AG08396 (cell line): Measurements from ENCODE around the gene AMY2A.
"Not testable (repeated sequence)": the region's sequence is repeated elsewhere in the genome, so short reads cannot be mapped to it uniquely, and the experiment has no call there.

Experiments used
- DNase-seq: peaks from one replicate; pipeline ENCODE4 v3.0.0; 2012; ENCODE audit warnings: low spot score, mixed read lengths

The AMY2A gene

GRCh38 chr1:103616994-103617477 lies at the start of gene AMY2A:
AMY2A (plus strand) TSS chr1:103617427; CDS start chr1:103617441, 14 bp downstream.
- not testable (repeated sequence) for DNase-seq

- no peak for DNase-seq
Measured at GRCh38 chr1:103569493-103569892, 47.7 kb upstream of the AMY2A start.

DNA sequence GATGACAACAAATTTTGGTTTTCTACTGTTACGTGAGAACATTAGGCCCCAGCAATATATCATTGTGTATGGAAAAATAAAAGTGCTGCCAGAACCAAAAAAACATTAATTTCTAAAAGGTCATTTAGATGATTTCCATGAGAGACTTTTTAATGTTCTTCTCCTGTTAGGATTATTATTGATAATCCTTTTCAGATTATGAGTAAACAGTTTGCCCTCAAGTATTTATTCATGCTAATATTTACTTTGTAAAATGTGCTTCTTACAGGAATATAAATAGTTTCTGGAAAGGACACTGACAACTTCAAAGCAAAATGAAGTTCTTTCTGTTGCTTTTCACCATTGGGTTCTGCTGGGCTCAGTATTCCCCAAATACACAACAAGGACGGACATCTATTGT lies 45.9 kb upstream of the AMY2A start, which contains the start of gene AMY2B:
Gene AMY2B, plus strand, starts transcription at position 301 of the 400 bp plus-strand sequence. Its CDS starts 14 bp downstream, at position 315.
- DNase-seq, result not testable (repeated sequence)

DNA sequence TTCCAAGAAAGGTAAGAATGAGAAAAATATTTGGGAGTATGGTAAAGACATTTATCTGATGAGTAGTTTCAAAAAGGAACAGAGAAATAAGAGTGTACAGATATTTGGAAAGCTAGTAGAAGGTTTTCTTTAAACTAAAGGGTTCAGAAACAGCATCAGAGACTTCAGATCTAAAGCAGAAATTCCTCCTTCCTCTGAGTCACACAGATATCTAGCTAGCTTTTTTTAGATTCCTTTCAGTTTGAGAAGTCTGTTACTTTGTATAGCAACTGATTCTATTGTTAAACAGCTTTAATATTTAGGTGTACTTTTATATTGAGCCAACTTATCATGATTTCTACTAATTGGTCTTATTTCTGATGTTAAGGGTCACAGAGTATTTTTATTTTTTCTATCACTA lies 41.2 kb upstream of the AMY2A start:
- no peak for DNase-seq

DNA sequence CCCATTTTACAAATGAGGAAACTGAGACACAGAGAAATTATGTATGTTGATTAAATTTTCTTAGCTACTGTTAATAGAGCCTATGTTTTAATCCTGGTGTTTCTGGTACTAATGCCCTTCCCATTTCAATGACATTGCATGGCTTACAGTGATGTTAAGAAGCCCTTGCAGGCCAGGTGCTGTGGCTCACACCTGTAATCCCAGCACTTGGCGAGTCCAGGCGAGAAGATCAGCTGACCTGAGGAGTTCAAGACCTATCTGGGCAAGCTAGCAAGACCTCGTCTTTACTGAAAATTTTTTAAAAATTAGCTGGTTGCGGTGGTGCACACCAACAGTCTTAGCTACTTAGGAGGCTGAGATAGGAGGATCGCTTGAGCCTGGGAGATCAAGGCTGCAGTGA lies 40.4 kb upstream of the AMY2A start:
- not testable (repeated sequence) for DNase-seq

DNA sequence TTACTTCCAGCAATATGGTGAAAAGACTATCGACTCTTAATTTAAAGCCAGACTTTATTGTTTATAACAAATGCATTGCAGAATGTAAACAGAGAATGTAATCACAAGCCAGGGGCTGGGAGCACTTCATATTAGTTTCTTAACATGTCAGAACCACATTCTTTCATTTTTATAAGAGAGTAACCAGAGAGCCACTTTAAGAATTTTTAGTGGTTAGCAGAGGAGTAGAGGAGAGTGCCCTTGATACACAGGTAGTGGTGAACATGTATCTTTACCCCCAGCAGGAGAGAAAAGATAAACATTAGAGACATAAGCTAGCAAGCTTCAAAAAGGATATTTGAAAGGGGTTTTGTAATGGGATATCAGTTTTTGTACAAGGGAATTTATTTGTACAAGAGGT lies 34.8 kb upstream of the AMY2A start:
- no peak for DNase-seq

DNA sequence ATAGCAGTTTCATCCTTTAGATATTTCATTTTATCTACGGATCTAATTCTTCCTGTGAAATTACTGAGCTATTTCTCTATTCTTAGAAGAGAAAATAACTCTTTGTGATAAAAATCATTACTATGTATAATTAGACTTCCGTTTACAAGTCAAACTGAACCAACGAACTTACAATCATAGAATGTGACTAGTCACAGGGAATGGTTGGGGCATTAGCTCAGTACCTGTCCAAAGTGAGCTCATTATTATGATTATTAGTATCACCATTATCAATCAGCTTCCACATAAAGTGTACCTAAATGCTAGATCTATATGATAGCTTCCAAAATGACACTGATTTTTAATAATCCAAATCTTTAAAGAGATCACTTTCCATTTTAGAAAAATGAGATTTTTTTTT lies 33.3 kb upstream of the AMY2A start:
- DNase-seq, result no peak

DNA sequence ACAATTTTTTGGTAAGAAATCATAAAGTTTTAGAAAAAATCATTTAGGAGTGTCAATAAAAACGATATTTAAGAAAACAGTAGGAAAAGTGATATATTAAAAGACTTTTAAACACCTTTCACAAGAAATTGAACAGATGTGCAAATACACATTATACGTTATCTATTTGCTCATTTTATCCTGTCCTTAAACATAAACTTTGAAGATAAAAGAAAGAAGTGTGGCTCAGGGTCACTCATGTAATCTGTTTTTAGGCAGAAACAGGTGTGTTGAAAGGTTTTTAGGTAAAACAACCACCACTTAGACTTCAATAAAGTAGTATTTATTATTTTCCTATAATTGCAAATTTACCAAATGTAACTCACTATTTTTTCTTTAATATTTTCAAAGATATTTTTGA lies 32.7 kb upstream of the AMY2A start:
- no peak for DNase-seq

DNA sequence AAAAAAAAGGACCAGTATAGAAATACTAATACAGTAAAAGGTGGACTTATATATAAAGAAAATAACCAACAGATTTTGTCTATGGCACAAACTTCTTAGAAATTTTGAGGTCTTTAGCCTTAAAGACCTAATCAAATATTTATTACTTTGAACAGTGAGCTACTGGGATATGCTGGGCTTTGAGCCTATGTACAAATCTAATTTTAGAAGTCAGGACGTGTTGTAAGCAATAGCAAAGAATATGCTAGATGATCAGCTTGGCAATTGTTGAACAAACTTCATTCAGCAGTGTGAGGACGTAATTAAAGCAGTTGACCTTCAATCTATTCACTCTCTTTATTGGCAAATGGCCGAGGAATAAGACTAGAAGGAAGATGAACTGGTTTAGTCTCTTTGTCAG lies 14.5 kb upstream of the AMY2A start:
- DNase-seq, result not testable (repeated sequence)

GRCh38 chr1:103616362-103616761 lies 865 bp upstream of the AMY2A start:
- DNase-seq, result no peak

- DNase-seq, result not testable (repeated sequence)
Measured at GRCh38 chr1:103627436-103627835, 10.2 kb downstream of the AMY2A start.

DNA sequence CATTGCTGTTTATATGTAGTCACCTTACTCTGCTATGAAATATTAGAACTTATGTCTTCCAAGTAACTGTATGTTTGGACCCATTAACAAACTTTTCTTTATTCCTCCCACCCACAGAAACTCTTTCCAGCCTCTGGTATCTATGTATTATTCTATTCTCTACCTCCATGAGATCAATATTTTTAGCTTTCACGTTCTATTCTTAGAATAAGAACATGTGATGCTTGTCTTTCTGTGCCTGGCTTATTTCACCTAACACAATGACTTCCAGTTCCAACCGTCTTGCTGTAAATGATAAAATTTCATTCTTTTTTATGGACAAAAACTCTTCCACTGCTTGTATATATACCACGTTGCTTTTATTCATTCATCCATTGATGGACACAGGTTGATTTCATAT lies 24.0 kb downstream of the AMY2A start:
- not testable (repeated sequence) for DNase-seq

- DNase-seq, result not testable (repeated sequence)
Measured at GRCh38 chr1:103643908-103644307, 26.7 kb downstream of the AMY2A start.

- not testable (repeated sequence) for DNase-seq
Measured at GRCh38 chr1:103650305-103650704, 33.1 kb downstream of the AMY2A start.

DNA sequence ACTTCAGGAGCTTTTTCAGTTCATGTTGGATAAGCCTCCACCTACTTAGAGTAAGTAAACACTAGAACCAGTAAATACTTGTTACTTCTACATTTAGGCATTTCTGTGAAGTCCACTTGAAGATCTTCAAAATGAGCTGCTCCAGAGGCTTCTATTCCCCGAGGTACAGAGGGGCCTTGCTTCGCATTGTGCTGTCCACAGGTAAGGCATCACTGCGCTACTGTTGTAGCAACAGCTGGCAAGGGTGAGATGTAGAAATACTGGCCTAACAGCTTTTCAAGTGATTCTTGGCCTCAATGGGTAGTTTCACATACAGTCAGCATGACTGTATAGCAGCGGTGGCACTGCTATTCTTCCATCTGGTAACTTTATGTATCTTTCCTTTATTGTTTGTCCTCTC lies 33.7 kb downstream of the AMY2A start:
- DNase-seq, result not testable (repeated sequence)

DNA sequence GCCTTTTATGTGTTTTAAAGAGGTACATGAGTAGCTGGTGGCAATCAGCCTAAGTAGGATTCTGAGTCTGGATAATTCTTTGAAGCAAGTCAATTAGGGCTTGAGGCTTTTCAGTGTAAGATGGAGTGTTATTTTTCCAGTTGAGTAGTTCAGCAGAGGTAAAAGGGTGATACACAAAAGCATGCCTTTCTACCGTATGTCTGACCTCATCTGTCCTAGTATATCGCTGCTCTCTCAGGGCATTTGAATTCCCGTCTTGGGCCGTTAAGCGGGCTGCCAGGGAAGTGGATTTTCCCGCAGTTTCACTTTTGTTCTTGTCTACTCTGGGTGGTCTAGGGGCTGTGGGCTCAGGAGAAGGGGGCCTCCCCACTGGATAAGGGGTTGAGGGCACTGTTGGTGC lies 36.9 kb downstream of the AMY2A start:
- DNase-seq, result not testable (repeated sequence)

DNA sequence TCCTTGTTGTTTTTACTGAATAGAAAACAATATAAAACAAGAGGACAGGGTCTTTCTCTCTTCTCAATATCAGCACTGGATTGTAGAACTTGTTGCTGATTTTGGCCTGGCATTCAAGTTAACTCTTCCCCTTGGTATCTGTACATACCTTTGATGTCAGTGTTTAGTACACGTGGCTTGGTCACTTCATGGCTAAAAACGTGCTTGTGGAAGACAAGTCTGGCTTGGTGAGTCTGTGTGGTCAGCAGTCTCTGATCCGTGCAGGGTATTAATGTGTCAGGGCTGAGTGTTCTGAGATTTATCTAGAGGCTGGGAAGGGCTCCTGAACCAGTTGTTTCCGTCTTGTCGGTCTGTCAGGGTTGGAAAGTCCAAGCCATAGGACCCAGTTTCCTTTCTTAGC lies 38.2 kb downstream of the AMY2A start, which contains the start of gene AMY1A:
Gene AMY1A, plus strand, starts transcription at position 301 of the 400 bp plus-strand sequence. CDS start 571 bp downstream, outside the sequence.
- not testable (repeated sequence) for DNase-seq
